Karpas-422 (cell line): ENCODE data around the gene TMUB1. TPM values are rescaled to one million over a fixed set of nuclear protein-coding genes. Genes with fewer than 3 reads are reported as not detected.

Experiments
- DNase-seq: peaks from one replicate; pipeline ENCODE4 v3.0.0-alpha.2; 2015
- H2AFZ ChIP-seq: fragments of 200-600 bp; sonication (generic); 2 replicates; pipeline ENCODE4 v1.6.1; 2014; ENCODE audit warnings: antibody characterized with exemption, low read length, mixed read lengths
- H3K27ac ChIP-seq: fragments of 200-600 bp; sonication (generic); 2 replicates; pipeline ENCODE4 v1.5.1; 2014; ENCODE audit warnings: mild to moderate bottlenecking, low read length, moderate library complexity
- H3K27me3 ChIP-seq: fragments of 200-600 bp; sonication (generic); 2 replicates; pipeline ENCODE4 v1.6.1; 2014; ENCODE audit warnings: low read length, mixed read lengths
- H3K36me3 ChIP-seq: fragments of 200-600 bp; sonication (generic); 2 replicates; pipeline ENCODE4 v1.6.1; 2014; ENCODE audit warnings: low read length, mixed read lengths; ENCODE audit not compliant: insufficient read depth
- H3K4me1 ChIP-seq: fragments of 200-600 bp; sonication (generic); 2 replicates; pipeline ENCODE4 v1.6.1; 2014; ENCODE audit warnings: mild to moderate bottlenecking, low read length, mixed read lengths
- H3K4me2 ChIP-seq: fragments of 200-600 bp; sonication (generic); 2 replicates; pipeline ENCODE4 v1.6.1; 2014; ENCODE audit warnings: low read length, low read depth, mild to moderate bottlenecking; ENCODE audit not compliant: poor library complexity, severe bottlenecking
- H3K4me3 ChIP-seq: fragments of 200-600 bp; sonication (generic); 2 replicates; pipeline ENCODE4 v1.5.1; 2014; ENCODE audit warnings: mild to moderate bottlenecking, antibody characterized with exemption, low read length, mixed read lengths
- H3K79me2 ChIP-seq: fragments of 200-600 bp; sonication (generic); 2 replicates; pipeline ENCODE4 v1.6.1; 2014; ENCODE audit warnings: mild to moderate bottlenecking, low read length, mixed read lengths
- H3K9ac ChIP-seq: fragments of 200-600 bp; sonication (generic); 2 replicates; pipeline ENCODE4 v1.6.0; 2014; ENCODE audit warnings: low read length
- H3K9me2 ChIP-seq: fragments of 200-600 bp; sonication (generic), shearing (Covaris generic); replicated peaks from 2 replicates; pipeline ENCODE4 v1.6.0; 2014; ENCODE audit warnings: mild to moderate bottlenecking, low read length, moderate library complexity; ENCODE audit not compliant: insufficient read depth
- H3K9me3 ChIP-seq: fragments of 300-700, 200-600 bp; sonication (generic); 2 replicates; pipeline ENCODE4 v1.6.1; 2014; ENCODE audit warnings: low read length, mixed read lengths
- H4K20me1 ChIP-seq: fragments of 200-600 bp; sonication (generic); 2 replicates; pipeline ENCODE4 v1.6.1; 2014; ENCODE audit warnings: mild to moderate bottlenecking, antibody characterized with exemption, low read length, low read depth; ENCODE audit not compliant: insufficient read depth
- total RNA-seq: library from RNA; depleted of rRNA; stranded (reverse); fragments of >200 nt; shearing (Covaris generic); gene quantifications from 2 replicates; pipeline ENCODE4 v1.2.3, GENCODE V29; 2014; ENCODE audit warnings: low replicate concordance

TMUB1 gene
- total RNA-seq, 1 experiment from 2014 or later = 30.9 TPM

GRCh38 chr7:151091003-151091402 lies 7.7 kb upstream of the TMUB1 start:
- Histone ChIP-seq H3K4me3 (no peak overlapping the region), H3K4me2 (no peak overlapping the region), H3K9me2 (no peaks in the 10 kb centered on the region), H4K20me1 (no peaks in the 10 kb centered on the region), H3K27me3 (no peaks in the 10 kb centered on the region), H3K27ac (no peak overlapping the region), H3K9ac (no peak overlapping the region), H2AFZ (no peak overlapping the region), H3K36me3 (no peaks in the 10 kb centered on the region), H3K9me3 (no peaks in the 10 kb centered on the region), H3K4me1 (no peaks in the 10 kb centered on the region), H3K79me2 (no peaks in the 10 kb centered on the region)
- DNase-seq = no peak

GRCh38 chr7:151089893-151090730 lies 6.8 kb upstream of the TMUB1 start:
- H3K36me3 ChIP-seq = no peaks in the 10 kb centered on the region
- peaks cover 2% of the 10 kb centered on the region for H3K4me1 ChIP-seq
- H3K79me2 ChIP-seq = no peaks in the 10 kb centered on the region
- no peak for DNase-seq
- H3K9me3 ChIP-seq = no peaks in the 10 kb centered on the region
- H4K20me1 ChIP-seq = no peaks in the 10 kb centered on the region
- H3K9me2 ChIP-seq = no peaks in the 10 kb centered on the region
- H3K4me3 ChIP-seq = no peak overlapping the region
- no peak overlapping the region for H3K4me2 ChIP-seq
- H3K27me3 ChIP-seq = no peaks in the 10 kb centered on the region
- no peak overlapping the region for H2AFZ ChIP-seq
- H3K27ac ChIP-seq = no peak overlapping the region
- no peak overlapping the region for H3K9ac ChIP-seq

- H2AFZ ChIP-seq = no peak overlapping the region
- H3K9ac ChIP-seq = no peak overlapping the region
Observed at GRCh38 chr7:151088856-151089699, 5.8 kb upstream of the TMUB1 start.

GRCh38 chr7:151088019-151088855 lies 4.9 kb upstream of the TMUB1 start:
- H3K9me2 ChIP-seq = no peaks in the 10 kb centered on the region
- H3K4me1 ChIP-seq = peaks cover 14% of the 10 kb centered on the region
- no peak for DNase-seq
- no peak overlapping the region for H3K9ac ChIP-seq
- H3K79me2 ChIP-seq = no peaks in the 10 kb centered on the region
- no peaks in the 10 kb centered on the region for H3K27me3 ChIP-seq
- no peak overlapping the region for H3K4me3 ChIP-seq
- no peaks in the 10 kb centered on the region for H3K9me3 ChIP-seq
- H2AFZ ChIP-seq = no peak overlapping the region
- H3K27ac ChIP-seq = no peak overlapping the region
- H4K20me1 ChIP-seq = no peaks in the 10 kb centered on the region
- no peak overlapping the region for H3K4me2 ChIP-seq
- H3K36me3 ChIP-seq = no peaks in the 10 kb centered on the region

More at GRCh38 chr7:151088856-151089699, 5.8 kb upstream of the TMUB1 start:
- H4K20me1 ChIP-seq = no peaks in the 10 kb centered on the region
- peaks cover 7% of the 10 kb centered on the region for H3K4me1 ChIP-seq
- H3K4me2 ChIP-seq = no peak overlapping the region
- DNase-seq = no peak
- no peaks in the 10 kb centered on the region for H3K27me3 ChIP-seq
- no peak overlapping the region for H3K4me3 ChIP-seq
- H3K27ac ChIP-seq = no peak overlapping the region
- H3K79me2 ChIP-seq = no peaks in the 10 kb centered on the region
- H3K9me2 ChIP-seq = no peaks in the 10 kb centered on the region
- no peaks in the 10 kb centered on the region for H3K9me3 ChIP-seq
- no peaks in the 10 kb centered on the region for H3K36me3 ChIP-seq

- Histone ChIP-seq H3K27me3 (no peaks in the 10 kb centered on the region), H3K9ac (no peak overlapping the region), H3K4me2 (no peak overlapping the region), H3K4me3 (no peak overlapping the region), H3K27ac (no peak overlapping the region), H4K20me1 (no peaks in the 10 kb centered on the region), H3K9me2 (no peaks in the 10 kb centered on the region), H3K79me2 (peaks cover 8% of the 10 kb centered on the region), H2AFZ (no peak overlapping the region), H3K4me1 (peaks cover 16% of the 10 kb centered on the region), H3K36me3 (no peaks in the 10 kb centered on the region), H3K9me3 (no peaks in the 10 kb centered on the region)
- DNase-seq = no peak
Observed at GRCh38 chr7:151087245-151088018, 4.1 kb upstream of the TMUB1 start.

- no peaks in the 10 kb centered on the region for H4K20me1 ChIP-seq
- no peak overlapping the region for H2AFZ ChIP-seq
- H3K27ac ChIP-seq = no peak overlapping the region
- no peaks in the 10 kb centered on the region for H3K9me3 ChIP-seq
- no peak for DNase-seq
- no peak overlapping the region for H3K4me2 ChIP-seq
- no peak overlapping the region for H3K9ac ChIP-seq
- H3K27me3 ChIP-seq = no peaks in the 10 kb centered on the region
- H3K4me1 ChIP-seq = peaks cover 22% of the 10 kb centered on the region
- H3K79me2 ChIP-seq = peaks cover 14% of the 10 kb centered on the region
- H3K36me3 ChIP-seq = no peaks in the 10 kb centered on the region
- H3K9me2 ChIP-seq = no peaks in the 10 kb centered on the region
- H3K4me3 ChIP-seq = no peak overlapping the region
Observed at GRCh38 chr7:151086802-151087244, 3.5 kb upstream of the TMUB1 start.

GRCh38 chr7:151085691-151086620 lies 2.7 kb upstream of the TMUB1 start, which contains the start of gene AGAP3:
AGAP3 (plus strand) TSS chr7:151086475; CDS start chr7:151086742, 267 bp downstream.
- DNase-seq = no peak
- no peaks in the 10 kb centered on the region for H4K20me1 ChIP-seq
- H3K4me2 ChIP-seq = no peak within 1 kb of the TSS
- no peak within 1 kb of the TSS for H3K9ac ChIP-seq
- no peaks in the 10 kb centered on the region for H3K9me3 ChIP-seq
- no peak within 1 kb of the TSS for H3K27ac ChIP-seq
- no peaks in the 10 kb centered on the region for H3K36me3 ChIP-seq
- H3K4me3 ChIP-seq = no peak within 1 kb of the TSS
- H3K4me1 ChIP-seq = peaks cover 30% of the 10 kb centered on the region
- no peak within 1 kb of the TSS for H2AFZ ChIP-seq
- no peaks in the 10 kb centered on the region for H3K27me3 ChIP-seq
- peaks cover 19% of the 10 kb centered on the region for H3K79me2 ChIP-seq
- H3K9me2 ChIP-seq = no peaks in the 10 kb centered on the region
